GM18870 (cell line): ENCODE measurements around the gene ATOH8.
"Not testable (repeated sequence)": the region's sequence is repeated elsewhere in the genome, so short reads cannot be mapped to it uniquely, and the experiment has no call there.

ENCODE experiments used
- ATAC-seq: cut with Tn5 transposase; IDR thresholded peaks from one replicate; pipeline ENCODE4 v1.9.1; 2021; ENCODE audit warnings: moderate library complexity; ENCODE audit not compliant: unreplicated experiment

The ATOH8 gene

GRCh38 chr2:85826990-85827878 is 73.4 kb downstream of the ATOH8 start:
- no peak for ATAC-seq

GRCh38 chr2:85827879-85828569 is 74.2 kb downstream of the ATOH8 start:
- no peak for ATAC-seq

GRCh38 chr2:85828725-85829124 is 74.9 kb downstream of the ATOH8 start:
- no peak for ATAC-seq

GRCh38 chr2:85829394-85829793 is 75.6 kb downstream of the ATOH8 start:
- ATAC-seq = not testable (repeated sequence)

- ATAC-seq = no peak
Observed at GRCh38 chr2:85830645-85831044, 76.9 kb downstream of the ATOH8 start.

- no peak for ATAC-seq
Observed at GRCh38 chr2:85831735-85832134, 77.9 kb downstream of the ATOH8 start.

GRCh38 chr2:85834466-85834865 is 80.7 kb downstream of the ATOH8 start:
- no peak for ATAC-seq
